ENCODE data around the gene ZCCHC7.

ZCCHC7 gene

DNA sequence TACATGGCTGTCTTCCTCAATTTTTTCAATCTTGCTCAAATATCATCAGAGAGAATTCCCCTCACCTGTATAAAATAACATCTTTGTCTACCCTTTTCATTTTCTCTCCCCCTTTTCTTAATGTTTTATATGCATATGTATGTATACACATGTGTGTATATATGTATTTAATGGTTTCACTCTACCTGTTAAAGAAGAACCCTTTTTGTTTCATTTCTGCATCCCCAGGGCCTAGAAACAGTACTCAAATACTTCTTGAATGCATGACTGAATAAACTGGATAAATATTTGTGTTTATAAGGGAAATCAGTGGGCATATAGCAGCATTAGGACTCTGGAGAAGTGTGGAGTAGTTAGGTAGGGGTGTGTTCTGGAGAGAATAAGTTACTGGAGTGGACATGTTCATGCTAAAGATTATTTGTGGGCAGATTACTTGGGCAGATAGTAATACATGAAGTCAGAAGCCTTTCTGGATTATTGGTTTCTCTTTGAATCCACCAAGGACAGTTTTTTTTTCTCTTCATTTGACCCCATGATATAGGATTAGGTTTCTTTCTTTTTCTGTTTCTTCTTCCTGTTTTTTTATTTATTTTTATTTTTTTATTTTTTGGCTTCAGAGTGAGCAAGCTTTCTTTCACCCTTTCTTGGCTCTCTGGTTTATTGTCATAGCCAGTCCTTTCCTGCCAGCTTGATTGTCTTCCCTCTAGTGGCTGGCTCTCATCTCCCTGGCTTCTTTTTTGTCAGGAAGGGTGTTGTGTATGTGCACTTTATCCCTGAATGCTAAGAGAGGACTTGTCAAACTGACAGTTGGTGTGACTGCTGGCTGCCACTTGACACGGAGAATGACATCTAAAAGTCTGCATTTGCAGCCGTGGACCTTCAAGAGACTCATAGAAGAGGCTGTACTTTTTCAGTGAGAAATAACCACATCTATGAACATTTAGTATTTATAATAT lies 89.3 kb downstream of the ZCCHC7 start:
- no peak for DNase-seq (ENCODE audit: low read depth)

DNA sequence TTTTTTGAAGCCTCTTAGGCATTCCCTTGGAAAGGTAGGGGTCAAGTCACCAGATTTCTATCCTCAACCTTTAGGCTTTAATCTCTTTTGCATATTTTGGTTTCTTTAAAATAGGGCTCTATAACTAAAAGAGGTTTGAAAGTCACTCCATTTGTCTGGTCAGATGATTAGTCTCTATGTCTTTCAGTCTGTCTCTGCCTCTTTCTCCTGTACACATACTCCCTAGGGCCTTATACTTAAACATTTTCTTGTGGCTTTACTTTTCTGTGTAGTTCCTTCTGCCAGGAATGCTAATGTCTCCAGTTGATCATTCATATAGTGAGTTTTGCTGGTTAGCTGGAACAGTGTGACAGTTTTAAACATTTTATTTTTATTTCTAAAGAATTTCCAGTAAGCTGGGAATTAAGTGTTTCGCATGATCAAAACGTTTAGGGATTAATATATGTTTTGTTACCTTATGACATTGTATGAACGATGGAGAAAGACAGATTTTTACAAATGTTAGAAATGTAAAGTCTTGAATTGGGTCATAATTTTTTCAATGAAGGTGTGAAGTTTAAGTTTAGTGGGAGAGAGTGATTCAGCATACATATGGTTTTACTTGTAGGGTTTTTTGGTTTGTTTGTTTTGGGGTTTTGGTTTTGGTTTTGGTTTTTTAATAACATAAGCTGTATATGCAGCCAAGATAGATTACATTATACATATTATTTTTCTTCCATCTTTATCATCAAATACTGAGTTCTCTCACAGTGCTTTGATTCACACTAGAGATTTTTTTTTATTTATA lies 90.6 kb downstream of the ZCCHC7 start:
- DNase-seq (ENCODE audit: low read depth) = no peak

DNA sequence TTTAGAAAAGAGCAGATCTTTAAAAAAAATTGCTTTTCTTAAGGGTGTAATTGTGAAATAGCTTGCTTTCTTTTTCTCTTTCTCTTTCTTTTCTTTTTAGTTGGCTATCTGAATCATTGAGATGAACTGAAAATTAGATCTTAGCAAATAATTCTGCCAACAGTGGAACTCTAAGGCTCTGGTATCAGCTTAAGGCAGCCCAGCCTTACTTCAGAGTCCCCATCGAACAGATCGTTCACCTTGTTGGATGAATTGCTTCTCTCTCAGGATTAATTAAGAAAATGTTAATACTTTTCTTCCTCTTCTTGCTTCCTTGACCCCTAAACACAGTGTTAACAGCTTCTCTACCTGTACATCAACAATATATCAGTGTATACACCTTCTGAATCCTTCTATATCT lies 92.1 kb downstream of the ZCCHC7 start:
- DNase-seq (ENCODE audit: low read depth) = no peak

DNA sequence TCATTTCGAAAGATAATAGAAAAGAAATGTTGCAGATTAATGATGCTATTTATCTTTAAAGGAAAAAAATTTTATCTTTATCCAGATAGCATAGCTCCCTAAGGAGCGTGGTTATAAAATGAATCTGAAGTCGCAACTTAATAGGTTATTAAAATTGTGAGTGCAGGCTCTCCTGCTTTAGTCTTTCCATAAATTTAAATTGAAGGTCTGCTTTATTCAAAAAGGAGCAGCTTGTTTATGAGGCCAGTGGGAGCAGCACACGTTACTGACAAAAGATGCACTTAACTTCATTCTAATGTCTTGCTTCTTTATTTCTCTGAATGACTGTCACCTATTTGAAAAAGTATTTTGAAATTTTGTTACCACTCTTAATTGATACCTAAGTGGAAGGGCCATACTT lies 95.0 kb downstream of the ZCCHC7 start:
- DNase-seq (ENCODE audit: low read depth) = no peak

DNA sequence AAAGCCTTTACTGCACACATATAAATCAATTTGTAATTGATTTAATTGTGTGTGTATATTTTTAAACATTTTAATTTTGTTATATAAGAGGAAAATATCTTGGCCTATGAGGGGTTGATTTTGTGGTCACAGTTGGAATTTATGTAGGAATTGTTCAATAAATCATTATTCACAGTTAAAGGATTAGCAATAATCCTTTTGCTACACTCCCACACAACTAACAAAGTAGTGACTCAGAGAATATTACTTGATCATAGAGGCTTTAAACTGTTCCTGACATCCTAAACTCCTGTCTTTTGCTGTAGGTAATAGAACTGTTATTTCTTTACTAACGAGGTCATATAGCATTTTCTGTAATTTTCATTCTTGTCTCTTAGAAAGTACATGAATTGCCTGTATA lies 95.5 kb downstream of the ZCCHC7 start:
- DNase-seq (ENCODE audit: low read depth) = no peak

DNA sequence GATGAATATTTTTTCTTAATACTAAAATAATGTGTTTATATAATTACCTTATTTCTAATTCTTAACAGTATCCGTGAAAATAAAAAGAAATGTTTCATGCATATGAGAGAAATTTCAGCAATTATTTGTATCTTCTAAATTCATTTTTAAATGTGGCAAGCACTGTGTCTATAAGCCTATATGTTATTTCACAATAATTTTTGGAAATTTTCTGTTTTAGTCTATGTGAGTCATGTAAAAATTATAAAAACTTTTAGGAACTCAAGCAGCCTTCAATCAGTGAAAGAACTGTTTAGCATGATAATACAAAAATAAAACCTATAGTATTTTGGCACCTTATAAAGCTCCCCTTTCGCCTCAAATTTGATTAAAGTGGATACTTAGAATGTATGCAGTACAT lies 96.8 kb downstream of the ZCCHC7 start:
- DNase-seq (ENCODE audit: low read depth) = no peak

DNA sequence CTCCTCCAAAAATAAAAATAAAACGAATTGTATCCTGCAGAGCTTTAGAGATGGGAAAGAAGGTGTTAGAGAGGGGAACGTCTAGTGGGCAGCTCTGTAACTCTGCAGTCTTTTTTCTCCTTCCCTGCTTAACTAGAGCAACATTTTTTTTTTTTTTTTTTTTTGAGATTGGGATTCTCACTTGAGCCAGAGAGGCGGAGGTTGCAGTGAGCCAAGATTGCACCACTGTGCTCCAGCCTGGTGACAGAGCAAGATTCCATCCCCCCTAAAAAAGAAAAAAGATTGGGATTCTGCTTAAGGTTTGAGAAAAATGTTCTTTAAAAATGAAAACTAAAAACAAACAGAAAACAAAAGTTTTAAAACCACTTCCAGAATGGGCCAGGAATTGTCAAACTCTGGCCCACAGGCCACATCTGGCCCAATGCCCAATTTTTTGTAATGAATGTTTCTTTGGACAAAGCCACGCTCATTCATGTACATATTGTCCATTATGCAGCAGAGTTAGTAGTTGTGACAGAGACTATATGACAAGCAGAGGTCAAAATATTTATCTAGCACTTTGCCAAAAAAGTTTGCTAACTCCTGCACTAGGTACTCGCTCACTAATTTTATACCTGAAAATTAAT lies 98.5 kb downstream of the ZCCHC7 start:
- no peak for DNase-seq (ENCODE audit: low read depth)

DNA sequence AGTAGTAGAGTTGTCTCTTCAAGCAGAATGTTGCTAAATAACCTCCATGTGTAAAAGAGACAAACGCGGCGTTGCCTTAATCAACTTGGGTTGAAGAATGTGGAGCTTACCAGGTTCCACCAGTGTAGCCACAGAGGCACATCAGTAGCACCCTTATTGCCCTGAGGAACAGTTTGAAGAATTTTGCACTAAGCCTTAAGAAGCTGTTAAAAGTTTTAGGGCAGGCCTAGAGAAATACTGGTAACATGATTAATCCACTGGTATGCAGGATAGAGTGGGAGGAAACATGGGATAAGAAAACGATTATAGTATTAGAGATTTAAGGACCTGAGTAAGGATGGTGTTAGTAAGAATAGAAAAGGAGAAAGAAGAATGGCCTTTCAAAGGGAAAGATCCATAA lies 100.6 kb downstream of the ZCCHC7 start:
- no peak for DNase-seq (ENCODE audit: low read depth)

DNA sequence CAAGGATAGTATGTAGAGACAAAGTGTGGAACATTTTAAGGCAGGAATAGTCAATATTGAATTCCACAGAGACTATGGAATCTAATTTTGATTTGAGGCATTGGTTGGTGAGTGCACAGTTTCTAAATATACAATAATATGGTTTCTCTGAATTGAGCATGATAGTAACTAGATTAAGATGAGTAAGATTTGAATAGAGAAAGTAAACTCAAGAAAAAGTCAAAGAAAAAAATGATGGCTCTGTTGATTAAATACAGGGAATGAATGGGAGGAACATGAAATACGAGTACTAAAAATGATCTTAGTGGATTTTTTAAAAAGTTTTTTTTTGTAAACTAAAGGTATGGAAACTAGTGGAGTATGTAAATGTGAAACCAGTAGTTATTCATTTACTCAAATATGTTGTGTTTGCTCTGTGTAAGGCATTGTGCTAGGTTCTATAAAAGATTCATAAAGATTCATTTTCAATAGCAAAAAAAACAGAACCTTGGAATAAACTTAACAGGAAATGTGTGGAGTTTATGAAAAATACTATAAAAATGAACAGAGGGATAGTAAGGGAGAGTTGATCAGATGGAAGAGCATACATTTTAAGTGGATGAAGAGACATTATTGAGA lies 101.2 kb downstream of the ZCCHC7 start:
- no peak for DNase-seq (ENCODE audit: low read depth)

DNA sequence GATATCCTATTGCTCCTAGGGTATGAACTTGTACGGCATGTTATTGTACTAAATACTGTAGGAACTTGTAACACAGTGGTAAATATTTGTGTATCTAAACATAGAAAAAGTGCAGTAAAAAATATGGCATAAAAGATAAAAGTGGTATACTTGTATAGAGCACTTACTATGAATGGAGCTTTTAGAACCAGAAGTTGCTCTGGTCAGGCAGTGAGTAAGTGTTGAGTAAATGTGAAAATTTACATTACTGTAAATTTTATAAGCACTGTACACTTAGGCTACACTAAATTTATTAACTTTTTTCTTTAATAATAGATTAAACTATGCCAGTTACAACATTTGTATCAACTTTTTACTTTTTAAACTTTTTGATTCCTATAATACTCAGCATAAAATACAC lies 109.1 kb downstream of the ZCCHC7 start:
- no peak for DNase-seq (ENCODE audit: low read depth)

DNA sequence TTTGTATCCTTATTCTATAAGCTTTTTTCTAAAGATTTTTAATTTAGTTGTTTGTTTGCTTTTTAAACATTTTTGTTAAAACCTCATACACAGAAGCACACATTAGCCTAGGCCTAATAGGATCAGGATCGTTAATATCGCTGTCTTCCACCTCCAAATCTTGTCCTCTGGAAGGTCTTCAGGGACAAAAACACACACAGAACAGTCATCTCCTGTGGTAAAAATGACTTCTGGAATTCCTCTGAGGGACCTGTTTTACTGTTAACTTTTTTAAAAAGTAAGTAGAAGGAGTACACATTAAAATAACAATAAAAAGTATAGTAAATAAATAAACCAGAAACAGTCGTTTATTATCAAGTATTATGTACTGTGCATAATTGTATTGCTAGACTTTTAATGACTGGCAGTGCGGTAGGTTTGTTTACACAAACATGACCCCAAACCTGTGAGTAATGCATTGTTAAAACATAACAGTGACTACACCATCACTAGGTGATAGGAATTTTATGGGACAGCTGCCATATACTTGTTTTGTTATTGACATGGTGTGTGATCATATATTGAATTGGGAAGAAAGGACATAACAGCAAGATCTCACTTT lies 109.6 kb downstream of the ZCCHC7 start:
- DNase-seq (ENCODE audit: low read depth) = no peak

DNA sequence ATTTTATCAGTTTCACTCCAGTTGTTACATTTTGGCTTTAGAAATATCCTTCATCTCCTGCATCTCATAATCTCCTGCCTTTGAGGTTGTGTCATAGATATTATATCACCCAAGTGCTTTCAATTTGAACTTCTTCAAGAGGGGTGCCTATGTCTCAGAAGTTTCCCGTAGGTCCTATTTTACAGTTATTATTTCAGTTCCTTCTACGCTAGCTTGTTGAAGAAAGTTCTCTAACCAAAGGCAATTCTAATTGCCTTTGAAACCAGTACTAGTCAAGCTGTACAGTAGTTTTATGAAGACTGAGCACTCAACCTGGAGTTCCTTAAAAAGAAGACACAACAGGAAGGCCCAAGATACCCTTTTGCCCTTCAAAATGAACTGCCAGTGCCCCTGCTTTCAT lies 116.4 kb downstream of the ZCCHC7 start:
- no peak for DNase-seq (ENCODE audit: low read depth)

DNA sequence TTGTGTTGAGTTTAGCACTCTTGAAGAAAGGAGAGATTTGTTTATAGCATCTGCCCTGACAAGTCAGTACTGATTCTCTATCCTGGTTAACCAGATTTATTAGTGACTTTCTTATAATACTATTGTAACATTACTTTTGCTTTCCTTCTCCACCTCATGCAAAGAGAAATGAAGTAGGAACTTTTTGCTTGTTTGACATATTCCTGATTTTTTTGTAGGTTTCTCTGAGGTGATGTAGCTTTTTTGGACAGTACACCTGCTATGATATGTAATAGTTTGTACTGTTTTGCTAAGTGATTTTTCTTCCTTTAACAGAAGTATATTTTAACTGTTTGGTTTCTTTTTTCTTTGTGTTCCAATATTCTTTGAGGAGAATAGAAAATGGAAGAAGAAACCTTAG lies 117.7 kb downstream of the ZCCHC7 start:
- no peak for DNase-seq (ENCODE audit: low read depth)

DNA sequence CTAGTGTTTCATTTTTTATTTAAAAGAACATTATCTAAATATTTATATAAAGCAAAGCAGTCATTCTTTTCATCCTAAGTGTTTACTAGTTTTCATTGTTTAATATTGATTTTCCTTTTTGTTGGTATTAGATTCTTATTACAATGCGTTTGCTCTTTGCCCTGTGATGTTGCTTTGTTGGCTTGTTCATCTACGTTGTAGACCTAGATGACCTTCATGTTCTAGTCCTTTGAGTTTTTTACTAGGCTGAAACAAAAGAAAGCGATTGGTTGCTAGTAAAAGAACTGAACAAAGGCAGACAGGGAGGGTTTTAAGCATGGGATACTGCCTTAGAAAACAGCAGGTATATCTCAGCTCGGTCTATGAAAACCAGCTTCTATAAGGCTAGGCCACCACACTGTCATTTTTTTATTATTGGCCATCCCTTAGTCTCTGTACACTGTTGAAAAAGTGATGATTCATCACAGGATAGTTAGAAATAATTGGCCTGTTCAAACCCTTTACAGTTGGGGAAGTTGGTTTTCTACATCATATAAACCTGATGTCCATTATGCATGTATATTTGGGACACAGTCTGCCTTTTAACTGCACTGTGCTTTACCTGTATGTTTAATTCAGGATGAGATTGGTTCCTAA lies 119.0 kb downstream of the ZCCHC7 start:
- no peak for DNase-seq (ENCODE audit: low read depth)

DNA sequence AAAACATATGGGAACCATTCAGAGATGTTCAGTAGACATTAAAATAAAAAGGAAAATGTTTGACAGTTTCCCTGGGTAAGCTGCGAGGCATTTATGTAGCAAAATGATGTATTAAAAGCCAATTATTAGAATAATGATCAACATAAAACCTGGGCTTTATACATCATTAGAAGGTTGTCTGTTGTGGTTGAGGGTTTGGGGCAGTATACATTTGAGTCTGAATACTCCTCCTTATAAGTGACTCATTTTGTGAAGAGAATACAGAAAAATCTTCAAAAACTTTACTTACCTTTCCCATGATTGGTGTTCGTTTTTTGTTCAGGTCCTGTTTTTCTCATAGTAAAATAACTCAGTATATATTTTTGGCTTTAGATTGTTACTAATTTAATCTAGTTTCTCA lies 119.5 kb downstream of the ZCCHC7 start:
- DNase-seq (ENCODE audit: low read depth) = no peak

DNA sequence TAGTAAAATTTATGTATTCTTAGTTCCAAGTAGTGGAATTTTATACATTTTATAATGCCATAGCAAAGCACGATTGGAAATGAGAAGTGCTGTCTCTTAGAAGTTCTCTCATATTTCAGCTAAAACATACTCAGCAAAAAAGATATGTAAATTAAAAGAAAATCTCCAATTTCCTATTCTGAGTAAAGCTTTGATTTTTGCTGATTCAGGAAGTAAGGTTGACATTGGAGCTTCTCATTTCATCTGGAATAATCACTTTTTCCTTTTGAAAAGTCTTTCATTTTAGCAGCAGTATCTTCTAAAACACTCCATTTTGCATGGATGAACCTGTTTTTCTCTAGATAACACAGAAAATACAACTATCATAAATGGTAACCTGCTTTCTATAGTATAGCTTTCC lies 121.0 kb downstream of the ZCCHC7 start:
- no peak for DNase-seq (ENCODE audit: low read depth)

DNA sequence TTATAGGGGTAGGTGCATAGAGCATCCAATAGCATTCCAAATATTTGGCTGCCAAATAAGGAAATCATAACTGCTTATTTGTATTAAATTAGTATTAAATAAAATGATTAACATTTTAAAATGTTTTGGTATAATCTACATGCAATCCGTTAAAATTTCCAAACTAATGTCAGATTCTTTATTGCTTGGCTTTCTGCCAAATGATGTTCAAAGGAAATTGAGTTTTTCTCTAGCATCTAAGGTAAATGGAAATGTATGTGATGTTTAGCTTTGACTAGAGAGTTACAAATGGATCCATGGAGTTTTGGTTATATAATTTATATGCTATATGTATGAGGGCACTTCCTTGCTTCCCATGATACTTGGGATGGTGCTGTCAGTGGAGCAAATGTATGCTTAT lies 121.7 kb downstream of the ZCCHC7 start:
- no peak for DNase-seq (ENCODE audit: low read depth)

DNA sequence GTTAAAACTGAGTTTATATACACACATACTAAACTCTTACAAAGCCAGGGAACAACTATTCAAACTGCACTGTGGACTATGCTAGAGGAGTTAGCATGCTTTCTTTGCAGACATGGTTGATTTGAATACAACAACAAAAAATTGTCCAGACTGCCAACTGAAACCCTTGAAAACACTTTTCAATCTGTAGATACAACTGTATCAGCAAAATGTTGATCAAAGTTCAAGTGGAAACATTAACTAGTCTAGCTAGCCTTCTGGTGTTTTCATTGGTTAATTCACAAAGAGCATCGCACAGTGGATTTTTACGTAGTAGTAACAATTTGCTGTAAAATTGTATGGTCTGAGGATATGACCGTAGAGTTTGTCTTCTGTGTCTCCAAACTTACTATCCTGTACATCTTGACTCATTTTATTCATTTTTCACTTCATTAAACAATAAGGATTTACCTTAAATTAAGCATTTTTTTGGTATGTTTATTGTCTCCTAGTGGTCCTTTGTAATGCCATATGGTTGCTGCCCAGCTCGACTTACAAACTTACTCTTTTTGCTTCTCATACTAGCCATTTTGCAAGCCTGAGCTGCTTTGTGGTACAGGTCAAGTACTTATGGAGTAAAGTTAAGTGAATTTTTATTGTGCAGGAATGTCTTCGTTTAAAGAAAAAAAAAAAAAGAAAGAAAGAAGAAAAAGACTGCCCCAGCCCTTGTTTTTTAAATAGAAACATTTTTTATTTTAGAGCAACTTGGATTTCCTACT lies 123.4 kb downstream of the ZCCHC7 start:
- DNase-seq (ENCODE audit: low read depth) = no peak

DNA sequence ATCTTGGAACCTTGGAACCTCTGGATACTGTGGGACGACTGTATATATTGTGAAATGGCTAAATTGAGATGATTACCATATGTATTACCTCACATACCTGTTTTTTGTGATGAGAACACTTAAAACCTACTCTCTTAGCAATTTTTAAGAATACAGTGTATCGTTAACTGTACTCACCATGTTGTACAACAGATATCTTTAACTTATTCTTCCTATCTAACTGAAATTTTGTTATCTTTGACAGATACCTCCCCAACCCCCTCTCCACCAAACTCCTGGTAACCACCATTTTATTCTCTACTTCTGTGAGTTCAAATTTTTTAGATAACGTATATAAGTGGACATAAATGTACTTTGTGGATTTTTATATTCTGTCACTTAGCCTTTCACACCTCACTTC lies 126.5 kb downstream of the ZCCHC7 start:
- no peak for DNase-seq (ENCODE audit: low read depth)

DNA sequence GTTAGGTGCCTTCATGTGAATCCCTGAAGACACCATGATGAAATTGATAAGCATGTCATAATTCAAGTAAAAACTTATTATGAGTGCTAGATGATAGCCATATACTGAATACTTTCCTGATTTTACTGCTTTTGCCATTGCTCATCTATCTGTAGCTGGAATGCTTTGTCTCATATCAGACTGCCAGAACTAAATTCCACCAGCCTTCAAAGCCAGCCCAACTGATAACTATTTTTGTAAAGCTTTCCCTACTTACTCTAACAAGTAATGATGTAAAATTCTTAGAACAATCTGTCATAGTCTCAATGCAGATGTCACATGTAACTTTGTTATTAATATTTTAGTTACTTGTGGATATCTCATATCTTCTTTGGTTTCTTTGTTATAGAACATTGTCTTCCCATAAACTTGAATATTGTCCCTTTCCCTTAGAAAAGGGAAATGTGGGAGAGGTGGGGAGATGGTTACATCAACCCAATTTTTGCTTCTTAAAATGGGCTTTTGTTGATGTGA lies 128.3 kb downstream of the ZCCHC7 start:
- DNase-seq (ENCODE audit: low read depth) = no peak

DNA sequence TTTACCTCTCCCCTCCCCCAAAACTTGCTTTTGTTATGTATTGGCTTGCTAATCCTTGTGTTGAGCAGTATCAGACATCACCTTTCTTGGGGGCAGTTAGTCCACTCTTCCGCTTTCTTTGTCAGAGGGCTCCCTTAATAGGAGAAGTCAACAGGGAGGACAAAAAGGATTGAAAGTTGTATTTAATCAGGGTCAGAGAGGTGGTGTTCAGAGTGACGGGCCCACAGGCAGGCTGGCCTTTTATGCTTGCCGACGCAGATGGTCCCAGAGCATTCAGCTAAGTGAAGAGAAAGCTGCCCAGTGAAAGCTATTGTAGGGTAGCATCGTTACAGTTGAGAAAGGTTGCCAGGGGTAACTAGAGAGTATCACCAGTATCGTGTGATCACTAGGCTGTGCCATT lies 131.1 kb downstream of the ZCCHC7 start:
- DNase-seq (ENCODE audit: low read depth) = no peak

Data from activated T-helper 1 cell treated with Interleukin-2 at 50 U/mL for 16 hours (primary cell).